NT2/D1 (cell line): ENCODE data around the gene GNAO1.

Experiments used
- SUZ12 ChIP-seq: IDR thresholded peaks from 2 replicates; pipeline ENCODE4 v1.6.1; 2011; ENCODE audit not compliant: insufficient read length, insufficient read depth; ENCODE audit errors: extremely low read depth
- YY1 ChIP-seq: IDR thresholded peaks from 2 replicates; pipeline ENCODE4 v1.6.1; 2011; ENCODE audit not compliant: insufficient read length, insufficient read depth
- ZNF274 ChIP-seq: IDR thresholded peaks from 2 replicates; pipeline ENCODE4 v1.6.1; 2011; ENCODE audit warnings: mild to moderate bottlenecking, low read depth, low read length

GRCh38 chr16:56242740-56243139 lies 51.5 kb downstream of the GNAO1 start:
- TF ChIP-seq ZNF274 = no peak
- TF ChIP-seq YY1 = no peak
- no peak for TF ChIP-seq SUZ12
